GM18499 (cell line): ENCODE results near the gene SLC25A33.
"Not testable (repeated sequence)": the region's sequence is repeated elsewhere in the genome, so short reads cannot be mapped to it uniquely, and the experiment has no call there.

Experiments used
- ATAC-seq: cut with Tn5 transposase; IDR thresholded peaks from one replicate; pipeline ENCODE4 v1.9.1; 2021; ENCODE audit warnings: moderate number of reproducible peaks; ENCODE audit not compliant: insufficient read depth, unreplicated experiment

The SLC25A33 gene, protein sequence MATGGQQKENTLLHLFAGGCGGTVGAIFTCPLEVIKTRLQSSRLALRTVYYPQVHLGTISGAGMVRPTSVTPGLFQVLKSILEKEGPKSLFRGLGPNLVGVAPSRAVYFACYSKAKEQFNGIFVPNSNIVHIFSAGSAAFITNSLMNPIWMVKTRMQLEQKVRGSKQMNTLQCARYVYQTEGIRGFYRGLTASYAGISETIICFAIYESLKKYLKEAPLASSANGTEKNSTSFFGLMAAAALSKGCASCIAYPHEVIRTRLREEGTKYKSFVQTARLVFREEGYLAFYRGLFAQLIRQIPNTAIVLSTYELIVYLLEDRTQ

DNA sequence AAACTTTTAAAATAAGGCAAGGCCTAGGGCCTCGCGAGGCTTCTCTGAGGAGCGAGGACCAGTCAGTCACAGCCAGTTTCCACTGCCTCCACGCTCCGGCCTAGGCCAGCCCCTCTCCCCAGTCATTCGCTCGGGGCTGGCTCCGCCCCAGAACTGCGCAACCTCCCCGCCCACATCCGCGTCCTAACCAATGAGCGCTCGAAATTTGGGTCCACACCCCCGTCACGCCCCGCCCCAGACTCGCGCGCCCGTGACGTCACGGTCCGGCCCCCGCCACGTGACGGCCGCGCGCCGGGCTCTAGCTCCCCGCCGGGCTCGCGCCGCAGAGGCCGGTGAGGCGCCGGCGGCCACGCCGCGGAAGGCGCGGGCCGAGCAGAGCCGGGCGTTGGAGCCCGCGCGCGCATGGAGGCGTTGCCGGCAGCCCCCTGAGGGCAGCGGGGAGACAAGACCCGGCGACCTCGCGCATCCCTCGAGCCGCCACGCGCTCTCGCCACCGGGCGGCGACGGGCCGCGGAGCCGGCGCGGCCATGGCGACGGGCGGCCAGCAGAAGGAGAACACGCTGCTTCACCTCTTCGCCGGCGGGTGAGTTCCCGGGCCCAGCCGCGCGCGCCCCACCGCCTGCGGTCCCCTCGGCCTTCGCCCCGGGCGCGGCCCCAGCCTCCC lies at the start of gene SLC25A33:
Gene SLC25A33, plus strand, starts transcription at position 301 of the 664 bp plus-strand sequence. Its CDS starts 227 bp downstream, at position 528.
- peak; percentile 72 for ATAC-seq

DNA sequence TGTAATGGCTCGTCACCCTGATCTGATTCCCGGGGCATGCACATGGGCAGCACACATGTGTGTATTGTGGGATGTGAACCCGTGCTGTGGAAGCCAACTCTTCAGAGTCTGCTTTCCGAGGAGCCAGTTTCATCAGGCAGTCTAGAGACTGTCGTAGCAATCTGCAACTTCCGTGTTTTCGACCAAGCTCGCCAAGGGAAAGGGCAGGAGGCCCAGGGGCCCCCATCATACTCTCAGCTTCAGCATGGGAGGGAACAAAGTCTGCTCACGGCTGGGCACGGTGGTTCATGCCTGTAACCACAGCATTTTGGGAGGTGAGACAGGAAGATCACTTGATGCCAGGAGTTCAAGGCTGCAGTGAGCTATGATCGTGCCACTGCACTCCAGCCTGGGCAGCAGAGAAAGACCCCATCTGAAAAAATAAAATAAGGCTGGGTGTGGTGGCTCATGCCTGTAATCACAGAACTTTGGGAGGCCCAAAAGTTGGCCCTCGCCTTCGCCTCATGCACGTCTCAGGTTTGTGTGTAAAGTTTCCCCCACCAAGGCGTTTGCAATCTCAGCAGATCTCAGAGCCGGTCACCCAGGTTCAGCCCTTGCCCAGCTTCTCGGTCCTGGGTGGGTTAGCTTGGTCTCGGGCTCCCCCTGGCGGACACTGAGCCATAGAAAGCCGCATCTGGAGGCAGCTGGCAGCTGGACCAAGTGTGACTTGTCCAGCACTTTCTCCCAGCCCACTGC lies 48.5 kb upstream of the SLC25A33 start:
- no peak for ATAC-seq

DNA sequence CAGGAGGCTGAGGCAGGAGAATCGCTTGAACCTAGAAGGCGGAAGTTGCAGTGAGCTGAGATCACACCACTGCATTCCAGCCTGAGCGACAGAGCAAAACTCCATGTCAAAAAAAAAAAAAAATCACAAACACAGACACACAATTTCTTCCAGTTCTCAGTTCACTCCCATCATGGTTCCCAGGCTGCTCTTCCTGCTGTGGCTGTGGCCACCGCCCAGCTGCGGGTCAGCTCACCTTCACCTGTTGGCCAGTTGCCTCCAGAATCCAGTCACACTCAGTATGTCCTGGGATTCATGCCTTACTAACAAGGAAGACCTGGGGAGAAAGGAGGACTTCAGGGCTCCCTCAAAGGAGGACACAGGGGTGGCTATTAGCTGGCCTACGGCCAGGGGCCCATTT lies 45.9 kb upstream of the SLC25A33 start:
- no peak for ATAC-seq

DNA sequence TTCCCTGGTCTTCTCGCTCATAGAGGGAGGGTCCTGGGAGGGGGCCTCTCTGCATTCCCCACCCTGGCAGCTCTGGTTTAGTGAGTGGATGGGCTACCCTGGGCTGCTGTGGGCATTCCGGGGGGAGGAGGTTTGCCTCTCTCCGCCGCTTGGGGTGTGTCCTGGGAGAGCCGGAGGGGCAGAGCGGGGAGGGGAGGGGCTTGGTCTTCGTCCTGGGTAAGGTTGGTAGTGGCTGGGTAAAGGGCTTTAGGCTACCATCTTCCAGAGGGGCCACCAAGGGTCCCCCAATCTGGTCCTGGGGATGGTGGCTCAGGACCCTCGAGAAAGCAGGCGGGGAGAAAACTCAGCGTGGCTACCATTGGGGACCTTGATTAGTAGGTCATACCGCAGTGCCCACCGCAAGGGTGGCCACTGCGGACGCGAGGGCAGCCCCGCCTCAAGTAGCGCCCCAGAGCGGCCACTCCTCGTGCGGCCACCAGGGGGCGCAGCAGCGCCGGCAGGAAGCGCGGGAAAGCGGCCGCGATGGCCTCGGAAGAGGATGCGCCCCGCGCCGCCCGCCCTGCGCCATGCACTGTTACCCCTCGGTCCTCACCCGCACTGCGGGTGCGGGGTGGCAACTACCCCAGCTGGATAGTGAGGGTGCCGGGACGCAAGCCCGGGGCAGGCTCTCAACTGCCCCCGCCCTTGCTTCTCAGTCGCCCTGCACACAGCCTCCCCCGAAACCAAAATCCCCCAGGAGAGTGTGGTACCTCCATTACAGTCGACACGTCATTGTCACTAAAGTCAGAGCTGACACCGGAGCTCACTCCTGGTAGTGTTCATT lies 44.1 kb upstream of the SLC25A33 start:
- ATAC-seq: no peak

DNA sequence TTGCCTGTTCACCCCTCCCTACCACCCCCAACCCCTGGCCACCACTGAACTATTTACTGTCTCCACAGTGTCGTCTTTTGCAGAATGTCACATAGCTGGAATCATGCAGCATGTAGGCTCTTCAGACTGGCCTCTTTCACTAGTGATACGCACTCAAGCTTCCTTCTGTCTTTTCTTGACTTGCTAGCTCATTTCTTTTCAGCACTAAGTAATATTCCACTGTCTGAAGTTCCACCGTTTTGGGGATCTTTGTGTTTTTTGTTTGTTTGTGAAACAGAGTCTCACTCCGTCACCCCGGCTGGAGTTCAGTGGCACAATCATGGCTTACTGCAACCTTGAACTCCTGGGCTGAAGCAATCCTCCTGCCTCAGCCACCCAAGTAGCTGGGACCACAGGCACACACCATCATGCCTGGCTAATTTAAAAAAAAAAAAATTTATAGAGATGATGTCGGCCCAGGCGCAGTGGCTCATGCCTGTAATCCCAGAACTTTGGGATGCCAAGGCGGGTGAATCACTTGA lies 43.4 kb upstream of the SLC25A33 start:
- ATAC-seq: no peak

DNA sequence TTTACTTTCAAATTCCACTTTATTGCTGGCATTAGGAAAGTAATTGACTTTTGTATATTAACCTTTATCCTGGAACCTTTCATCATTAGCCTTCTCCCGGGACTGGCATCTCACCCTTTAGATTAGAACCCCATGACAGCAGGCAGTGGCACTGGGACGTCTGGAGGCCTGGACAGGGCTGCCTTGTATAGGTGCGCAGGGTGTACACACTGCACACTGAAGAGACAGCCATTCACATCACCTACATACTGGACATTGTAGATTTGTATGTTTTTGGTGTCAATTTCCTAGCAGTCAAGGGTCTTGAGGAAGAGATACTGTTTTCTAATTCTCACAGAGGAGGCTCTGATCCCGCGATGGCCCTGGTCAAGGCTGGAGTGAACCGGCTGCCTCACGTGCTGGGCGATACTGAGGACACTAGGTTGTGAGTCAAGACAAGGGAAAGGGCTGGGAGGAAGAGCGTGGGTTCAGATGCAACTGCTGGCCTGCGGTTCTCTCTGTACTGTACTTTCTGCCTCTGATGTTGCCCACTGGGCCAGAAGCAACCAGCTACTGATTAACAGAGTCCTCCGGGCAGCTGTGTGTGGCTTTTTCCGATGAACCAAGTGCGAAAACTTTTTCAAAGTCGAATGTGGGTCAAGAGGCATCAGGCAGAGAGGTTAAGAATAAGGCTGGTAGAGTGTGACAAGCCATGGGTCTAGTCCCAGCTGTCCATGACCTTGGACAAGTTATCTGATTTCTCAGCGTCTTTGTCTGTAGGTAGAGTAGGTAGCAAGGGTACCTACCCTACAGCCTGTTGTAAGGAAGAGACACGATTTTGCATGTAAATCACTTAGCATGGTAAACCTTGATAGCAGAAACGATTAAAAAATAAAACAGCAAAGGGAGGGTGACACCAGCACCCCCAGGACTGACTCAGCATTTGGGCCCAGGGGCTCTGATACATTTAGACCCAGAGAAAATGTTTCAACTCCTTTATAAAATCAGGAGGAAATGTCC lies 38.2 kb upstream of the SLC25A33 start:
- no peak for ATAC-seq

DNA sequence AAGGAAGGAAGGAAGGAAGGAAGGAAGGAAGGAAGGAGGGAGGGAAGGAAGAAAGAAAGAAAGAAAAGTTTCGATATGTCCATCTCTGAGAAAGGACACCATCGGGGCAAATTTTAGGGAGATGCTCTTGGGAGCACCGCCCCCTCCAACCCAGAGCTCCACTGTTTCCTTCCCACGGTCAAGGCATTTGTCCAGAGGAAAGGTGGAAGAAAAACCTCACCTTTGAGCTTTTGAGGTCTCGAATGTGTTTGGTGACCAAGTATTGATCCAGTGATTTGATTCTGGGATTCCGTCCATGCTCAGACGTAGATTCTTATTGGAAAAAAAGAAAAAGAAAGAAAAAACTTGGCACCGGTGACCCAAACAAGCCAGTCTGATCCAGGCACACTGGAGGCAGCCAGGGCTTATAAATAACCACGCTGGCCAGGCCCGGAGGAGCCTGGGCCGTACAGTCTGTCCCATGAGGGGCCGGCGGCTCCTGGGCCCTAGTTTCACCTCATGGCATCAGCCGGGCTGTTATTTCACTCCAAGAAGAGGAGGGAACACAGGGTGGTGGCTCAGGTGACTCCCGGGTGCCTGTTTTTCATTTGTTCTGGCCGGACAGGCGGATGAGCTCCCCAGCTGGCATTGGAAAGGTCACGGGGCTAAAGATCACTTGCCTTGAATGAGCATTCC lies 36.1 kb upstream of the SLC25A33 start:
- no peak for ATAC-seq

DNA sequence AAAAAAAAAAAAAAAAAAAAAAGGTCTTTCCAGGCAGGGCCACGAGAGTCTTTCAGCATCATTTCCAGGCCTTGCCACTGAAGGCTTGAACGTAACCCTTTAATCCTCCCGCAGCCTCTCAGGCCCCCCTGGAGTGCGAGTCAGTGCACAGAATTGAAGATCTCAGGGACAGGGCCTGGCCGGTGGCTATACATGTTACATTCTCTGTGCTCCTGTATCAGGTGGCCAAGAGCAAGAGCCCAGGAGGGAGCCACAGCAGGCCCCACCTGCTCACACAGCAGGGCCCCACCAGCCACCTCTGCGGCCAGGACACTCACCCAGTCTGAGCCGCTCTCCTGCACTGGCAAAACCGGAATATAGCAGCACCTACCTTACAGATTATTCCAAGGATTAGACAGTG lies 34.1 kb upstream of the SLC25A33 start:
- no peak for ATAC-seq

DNA sequence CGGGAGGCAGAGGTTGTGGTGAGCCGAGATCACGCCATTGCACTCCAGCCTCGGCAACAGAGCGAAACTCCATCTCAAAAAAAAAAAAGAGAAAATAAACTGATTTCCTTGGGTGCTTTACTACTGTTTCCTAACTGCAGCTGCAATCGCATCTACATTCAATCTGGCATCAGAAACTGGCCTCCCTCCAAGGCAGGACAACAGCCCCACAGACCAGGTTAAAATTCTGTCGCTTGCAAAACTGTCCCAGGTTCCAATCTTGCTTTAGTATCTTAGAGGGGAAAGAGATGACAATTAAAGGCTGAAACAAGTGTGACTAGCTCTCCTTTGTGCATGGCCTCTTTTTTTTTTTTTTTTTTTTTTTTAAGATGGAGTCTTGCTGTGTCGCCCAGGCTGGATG lies 32.4 kb upstream of the SLC25A33 start:
- no peak for ATAC-seq

DNA sequence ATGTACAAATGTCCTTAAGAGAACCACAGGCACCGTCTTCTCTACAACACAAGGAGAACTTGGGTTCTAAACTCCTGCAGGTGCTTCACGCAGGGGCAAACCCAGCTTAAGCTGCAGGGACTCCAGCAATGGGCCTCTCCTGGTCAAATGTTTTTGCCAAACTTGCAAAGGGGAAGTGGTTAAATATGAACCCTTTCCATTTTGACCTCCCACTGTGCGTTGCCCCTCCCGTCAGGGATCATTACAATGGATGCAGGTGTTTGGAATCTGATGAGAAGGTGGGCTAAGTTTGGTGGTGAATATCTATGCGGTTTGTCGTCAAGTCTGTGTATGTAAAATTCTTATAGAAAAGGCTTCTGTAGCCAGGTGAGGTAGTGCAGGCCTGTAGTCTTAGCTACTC lies 29.1 kb upstream of the SLC25A33 start:
- no peak for ATAC-seq

DNA sequence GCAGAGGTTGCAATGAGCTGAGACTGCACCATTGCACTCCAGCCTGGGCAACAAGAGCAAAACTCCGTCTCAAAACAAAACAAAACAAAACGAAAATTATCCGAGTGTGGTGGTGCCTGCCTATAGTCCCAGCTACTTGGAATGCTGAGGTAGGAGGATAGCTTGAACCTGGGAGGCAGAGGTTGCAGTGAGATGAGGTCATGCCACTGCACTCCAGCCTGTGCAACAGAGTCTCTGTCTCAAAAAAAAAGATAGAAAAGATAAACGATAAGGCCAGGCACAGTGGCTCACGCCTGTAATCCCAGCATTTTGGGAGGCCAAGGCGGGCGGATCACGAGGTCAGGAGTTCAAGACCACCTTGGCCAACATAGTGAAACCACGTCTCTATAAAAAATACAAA lies 23.7 kb upstream of the SLC25A33 start:
- ATAC-seq: not testable (repeated sequence)

DNA sequence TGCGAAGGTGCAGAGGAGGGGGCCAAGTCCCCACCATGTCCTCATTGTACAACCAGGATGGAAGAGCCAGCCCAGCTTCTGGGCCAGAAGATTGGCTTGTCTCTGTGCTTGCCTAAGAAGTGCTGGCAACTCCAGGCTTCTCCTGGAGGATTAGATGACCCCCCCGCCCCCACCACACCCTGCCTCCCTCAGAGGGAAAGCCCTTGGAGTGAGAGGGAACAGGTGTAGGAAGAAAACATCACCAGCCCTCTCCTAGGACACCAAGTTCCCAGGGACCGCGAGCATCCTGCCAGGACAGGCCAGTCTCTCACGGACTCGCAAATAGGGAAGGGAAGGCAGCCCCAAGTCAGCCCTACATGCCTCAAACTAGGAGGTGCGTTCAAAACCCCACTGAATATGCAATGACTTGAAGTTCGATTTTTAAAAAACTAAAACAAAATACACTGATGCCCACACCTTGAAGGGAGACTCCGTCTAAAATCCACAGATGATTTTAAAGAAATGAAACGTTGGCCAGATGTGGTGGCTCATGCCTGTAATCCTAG lies 20.7 kb upstream of the SLC25A33 start:
- ATAC-seq: no peak

DNA sequence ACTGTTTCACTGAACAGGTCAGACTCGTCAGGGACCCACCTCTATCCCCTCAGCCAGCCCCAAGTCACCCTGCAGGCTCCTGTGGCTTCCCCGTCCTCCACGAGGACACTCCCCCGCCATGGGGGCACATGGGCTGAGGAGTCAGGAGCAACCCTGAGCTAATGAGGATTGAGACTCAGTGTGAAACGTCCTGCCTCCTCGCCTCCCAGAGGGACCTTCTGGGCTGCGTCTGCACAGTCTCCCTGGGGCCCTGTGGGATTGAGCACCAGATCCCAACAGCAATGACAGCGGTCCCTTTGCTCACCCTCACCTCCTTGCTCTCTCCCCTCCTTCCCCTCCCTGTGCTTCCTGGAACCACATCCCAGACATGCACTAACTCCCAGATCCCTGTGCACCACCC lies 18.9 kb upstream of the SLC25A33 start:
- no peak for ATAC-seq

DNA sequence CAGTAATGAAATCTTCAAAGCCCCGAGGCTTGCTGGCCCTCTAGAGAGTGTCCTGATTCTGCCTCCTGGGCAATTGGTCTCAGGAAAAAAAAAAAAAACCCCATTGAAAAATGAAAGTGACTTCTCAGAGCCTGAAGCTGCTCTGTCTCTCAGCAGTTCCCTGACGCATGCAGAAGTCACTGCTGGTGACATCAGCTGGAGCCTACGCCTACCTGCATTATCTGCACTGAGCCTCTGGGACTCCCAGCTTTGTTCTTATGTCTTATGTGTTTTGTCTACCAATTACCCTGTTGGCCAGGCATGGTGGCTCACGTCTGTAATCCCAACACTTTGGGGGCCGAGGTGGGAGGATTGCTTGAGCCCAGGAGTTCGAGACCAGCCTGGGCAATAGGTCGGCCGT lies 10.1 kb upstream of the SLC25A33 start:
- no peak for ATAC-seq

DNA sequence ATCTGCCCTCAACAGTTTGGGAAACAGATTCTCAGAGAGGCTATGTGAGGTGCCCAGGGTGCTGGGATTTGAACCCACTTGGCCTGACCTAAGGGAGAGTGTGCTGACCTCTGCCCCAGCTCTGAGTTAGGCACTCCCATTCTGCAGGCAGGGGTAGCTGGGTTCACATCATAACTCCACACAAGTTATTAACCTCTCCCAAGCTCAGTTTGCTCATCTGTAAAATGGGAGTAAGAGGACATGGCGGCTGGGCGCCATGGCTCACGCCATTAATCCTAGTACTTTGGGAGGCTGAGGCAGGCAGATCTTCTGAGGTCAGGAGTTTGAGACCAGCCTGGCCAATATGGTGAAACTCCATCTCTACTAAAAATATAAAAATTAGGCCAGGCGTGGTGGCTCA lies 8.9 kb upstream of the SLC25A33 start:
- ATAC-seq: no peak

DNA sequence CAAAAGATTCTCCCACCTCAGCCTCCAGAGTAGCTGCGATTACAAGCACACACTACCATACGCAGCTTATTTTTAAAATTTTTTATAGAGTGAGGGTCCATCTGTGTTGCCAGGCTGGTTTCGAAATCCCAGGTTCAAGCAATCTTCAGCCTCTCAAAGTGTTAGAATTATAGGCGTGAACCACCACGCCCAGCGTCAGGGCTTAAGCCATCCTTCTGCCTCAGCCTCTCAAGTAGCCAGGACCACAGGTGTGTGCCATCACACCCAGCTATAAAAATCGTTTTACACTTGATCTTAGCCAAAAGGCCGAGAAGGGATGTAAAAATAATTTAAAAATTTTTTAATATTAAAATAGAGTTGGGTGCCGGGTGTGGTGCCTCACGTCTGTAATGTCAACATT lies 4.3 kb upstream of the SLC25A33 start:
- no peak for ATAC-seq

DNA sequence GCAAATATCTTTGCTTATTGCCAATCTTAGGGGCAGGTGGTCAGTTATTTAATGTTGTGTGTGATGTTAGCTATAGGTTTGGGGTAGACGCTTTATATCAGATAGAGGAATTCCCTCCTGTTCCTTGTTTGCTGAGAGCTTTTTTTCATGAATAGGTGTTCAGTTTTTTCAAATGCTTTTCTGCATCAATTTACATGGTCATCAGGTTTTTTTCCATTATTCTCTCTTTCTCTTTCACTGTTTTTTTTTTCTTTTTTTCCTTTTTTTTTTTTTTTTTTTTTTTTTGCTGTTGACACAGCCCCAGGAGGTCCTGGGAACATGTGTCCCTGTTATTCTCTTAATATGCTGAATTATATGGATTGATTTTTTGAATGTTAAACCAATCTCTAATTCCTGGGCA lies 3.0 kb upstream of the SLC25A33 start:
- ATAC-seq: no peak
